Upper lobe of left lung (tissue), 4 donors: ENCODE results near the gene AGTRAP.

Experiments used
- POLR2AphosphoS5 ChIP-seq, 2 donors: sonication (generic); formaldehyde crosslinking; IDR thresholded peaks; one replicate each; pipeline ENCODE4 v1.5.1; 2017; ENCODE audit warnings: antibody characterized with exemption in 2 of 2
- TF ChIP-seq, protein P1 (sequence below), 6 experiments: fragments of 450-650 bp in 4 of 6; fragments of 200-600 bp in 2 of 6; sonication (generic) in 2 of 6; IDR thresholded peaks; one replicate each; pipeline ENCODE4 v1.5.1; 2016 to 2019; ENCODE audit warnings: antibody characterized with exemption in 6 of 6

DNA sequence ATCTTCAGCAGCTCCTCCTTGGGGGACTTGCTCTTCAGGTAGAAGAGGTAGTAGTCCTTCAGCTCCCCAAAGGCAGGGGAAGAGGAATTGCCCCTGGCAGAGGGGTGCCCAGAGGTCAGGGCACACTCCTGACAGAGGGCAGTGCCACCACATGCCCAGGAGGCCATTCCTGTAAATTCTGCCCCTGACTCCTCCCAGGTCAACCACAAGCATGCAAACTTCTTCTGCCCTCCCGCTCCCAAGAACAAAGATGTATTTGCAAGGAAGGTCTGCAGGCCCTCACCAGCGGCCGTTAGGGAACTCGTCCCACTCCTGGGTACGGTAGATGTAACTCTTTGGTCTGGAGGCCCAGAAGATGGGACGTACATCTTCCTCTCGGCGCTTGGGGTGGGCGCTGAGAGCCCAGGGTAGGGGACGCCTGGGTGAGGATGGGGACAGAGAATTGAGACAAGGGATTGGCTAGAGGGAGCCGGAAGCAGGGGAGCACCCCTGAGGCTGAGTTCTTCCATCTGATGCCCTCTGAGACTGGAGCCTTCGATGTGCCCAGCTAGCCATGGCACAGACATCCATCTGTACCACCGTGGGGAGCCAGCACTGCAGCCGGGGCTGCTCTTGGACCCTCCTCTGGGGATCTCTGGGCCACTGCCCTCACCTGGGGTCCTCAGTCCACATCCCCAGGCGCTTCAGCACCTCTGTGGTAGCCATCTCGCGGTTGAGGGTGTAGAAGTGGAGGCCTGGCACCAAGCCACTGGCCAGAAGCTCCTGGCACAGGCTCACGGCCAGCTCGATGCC, 58.7 kb downstream of the AGTRAP start:
- no peak for TF ChIP-seq POLR2AphosphoS5 (IDR thresholded peaks at IDR 0.05)
- TF ChIP-seq, protein P1, sequence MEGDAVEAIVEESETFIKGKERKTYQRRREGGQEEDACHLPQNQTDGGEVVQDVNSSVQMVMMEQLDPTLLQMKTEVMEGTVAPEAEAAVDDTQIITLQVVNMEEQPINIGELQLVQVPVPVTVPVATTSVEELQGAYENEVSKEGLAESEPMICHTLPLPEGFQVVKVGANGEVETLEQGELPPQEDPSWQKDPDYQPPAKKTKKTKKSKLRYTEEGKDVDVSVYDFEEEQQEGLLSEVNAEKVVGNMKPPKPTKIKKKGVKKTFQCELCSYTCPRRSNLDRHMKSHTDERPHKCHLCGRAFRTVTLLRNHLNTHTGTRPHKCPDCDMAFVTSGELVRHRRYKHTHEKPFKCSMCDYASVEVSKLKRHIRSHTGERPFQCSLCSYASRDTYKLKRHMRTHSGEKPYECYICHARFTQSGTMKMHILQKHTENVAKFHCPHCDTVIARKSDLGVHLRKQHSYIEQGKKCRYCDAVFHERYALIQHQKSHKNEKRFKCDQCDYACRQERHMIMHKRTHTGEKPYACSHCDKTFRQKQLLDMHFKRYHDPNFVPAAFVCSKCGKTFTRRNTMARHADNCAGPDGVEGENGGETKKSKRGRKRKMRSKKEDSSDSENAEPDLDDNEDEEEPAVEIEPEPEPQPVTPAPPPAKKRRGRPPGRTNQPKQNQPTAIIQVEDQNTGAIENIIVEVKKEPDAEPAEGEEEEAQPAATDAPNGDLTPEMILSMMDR (IDR thresholded peaks at IDR 0.05), result no peak
